ENCODE results near the gene FAM186B. TPM values are rescaled to one million over a fixed set of nuclear protein-coding genes. Genes with fewer than 3 reads are reported as not detected.
"Not testable (repeated sequence)": the region's sequence is repeated elsewhere in the genome, so short reads cannot be mapped to it uniquely, and the experiment has no call there.

The FAM186B gene
- total and polyA plus RNA-seq, 2 of the 13 experiments (the other 11 are each of a cell fraction or from before 2014, with no cell fraction given) = 0.07 to 0.20 TPM

DNA sequence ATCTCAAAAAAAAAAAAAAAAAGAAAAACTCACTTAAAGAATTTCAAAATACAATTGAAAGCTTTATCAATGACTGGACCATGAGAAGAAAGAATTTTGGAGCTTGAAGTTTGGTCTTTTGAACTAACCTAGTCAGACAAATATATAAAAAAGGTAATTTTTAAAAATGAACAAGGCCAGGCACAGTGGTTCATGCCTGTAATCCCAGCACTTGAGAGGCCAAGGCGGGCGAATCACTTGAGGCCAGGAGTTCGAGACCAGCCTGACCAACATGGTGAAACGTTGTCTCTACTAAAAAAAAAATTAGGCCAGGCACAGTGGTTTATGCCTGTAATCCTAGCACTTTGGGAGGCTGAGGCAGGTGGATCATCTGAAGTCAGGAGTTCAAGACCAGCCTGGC is 5.3 kb upstream of the FAM186B start:
- WGBS (ENCODE audit: low lambda C conversion rate) = 88% methylated on average over 4 of the region's 4 CpGs
- peak; percentile 92; the same call in 1 of the 2 replicates for TF ChIP-seq ZNF160 (CRISPR knock-in tag; IDR thresholded peaks at IDR 0.05)
- H3K79me2 ChIP-seq (ENCODE audit: insufficient read depth, low read length); H3K9me3 ChIP-seq (ENCODE audit: low read length); H3K27me3 ChIP-seq (ENCODE audit: control insufficient read depth in 1 of 2, insufficient read depth in 2 of 2, low read length in 2 of 2); H3K9ac ChIP-seq (ENCODE audit: insufficient read depth, low read depth, low read length); BruUV-seq (replicated peaks); H3K27ac ChIP-seq (ENCODE audit: extremely low read length, insufficient read depth, low read length); DNase-seq (ENCODE audit: low spot score); H3K4me3 ChIP-seq (replicated peaks in 1 of 3; ENCODE audit: insufficient read depth in 1 of 3, low read depth in 2 of 3, low read length in 3 of 3); H3K4me2 ChIP-seq (ENCODE audit: low read depth, low read length); H2AFZ ChIP-seq (ENCODE audit: low read length); intact Hi-C loops (cut with micrococcal nuclease; ENCODE audit: unreplicated experiment); H4K20me1 ChIP-seq (ENCODE audit: insufficient read depth, low read length); CTCF ChIA-PET (ENCODE audit: low intra/inter-chr PET ratio, low total read pairs); H3K36me3 ChIP-seq (replicated peaks in 1 of 2; ENCODE audit: control insufficient read depth in 1 of 2, insufficient read depth in 2 of 2, low read length in 2 of 2); FAIRE-seq; ATAC-seq; in situ Hi-C loops (cut with HindIII; ENCODE audit: extremely low pct_ligation_motif_present, low pct_unique_long_range_greater_than_20kb): not testable (repeated sequence)
- H3K4me1 ChIP-seq (ENCODE audit: insufficient read depth, low read length) = peaks cover 26% of the 10 kb centered on the region
- POLR2A ChIA-PET = interaction anchor here (0.7 kb wide), 2 partner anchors 130 to 288 kb away, joined by 3 to 4 read pairs; partner anchors contain the start of genes TMBIM6 and TROAP

DNA sequence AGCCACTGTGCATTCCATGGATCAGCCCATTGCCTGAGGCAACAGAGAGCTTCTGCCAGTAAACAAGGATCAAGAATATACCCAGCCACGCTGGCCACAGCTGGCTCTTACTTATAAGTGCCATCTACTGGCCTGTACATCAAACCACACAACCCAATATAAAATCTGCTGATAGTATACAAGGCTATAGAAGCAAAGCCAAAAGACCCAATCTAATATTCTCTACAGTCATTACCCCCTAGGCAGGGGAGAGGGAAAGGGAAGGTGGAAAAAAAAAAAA is 4.4 kb upstream of the FAM186B start:
- intact Hi-C loops (cut with micrococcal nuclease; ENCODE audit: unreplicated experiment) (no loop called here), in situ Hi-C loops (cut with HindIII; ENCODE audit: extremely low pct_ligation_motif_present, low pct_unique_long_range_greater_than_20kb) (no loop called here)
- Histone ChIP-seq H3K27me3 (ENCODE audit: control insufficient read depth in 1 of 2, insufficient read depth in 2 of 2, low read length in 2 of 2) (no peaks in the 10 kb centered on the region), H4K20me1 (ENCODE audit: insufficient read depth, low read length) (no peaks in the 10 kb centered on the region), H3K4me3 (replicated peaks in 1 of 3; ENCODE audit: insufficient read depth in 1 of 3, low read depth in 2 of 3, low read length in 3 of 3) (no peak overlapping the region), H3K27ac (ENCODE audit: extremely low read length, insufficient read depth, low read length) (no peak overlapping the region), H3K9me3 (ENCODE audit: low read length) (no peaks in the 10 kb centered on the region), H3K79me2 (ENCODE audit: insufficient read depth, low read length) (no peaks in the 10 kb centered on the region), H3K36me3 (replicated peaks in 1 of 2; ENCODE audit: control insufficient read depth in 1 of 2, insufficient read depth in 2 of 2, low read length in 2 of 2) (no peaks in the 10 kb centered on the region), H3K4me2 (ENCODE audit: low read depth, low read length) (no peak overlapping the region), H3K9ac (ENCODE audit: insufficient read depth, low read depth, low read length) (no peak overlapping the region), H2AFZ (ENCODE audit: low read length) (no peak overlapping the region), H3K4me1 (ENCODE audit: insufficient read depth, low read length) (peaks cover 31% of the 10 kb centered on the region)
- TF ChIP-seq RBM39 (IDR thresholded peaks at IDR 0.05; ENCODE audit: low read depth, low read length, poor library complexity, severe bottlenecking) (no peak), ZKSCAN5 (CRISPR knock-in tag; IDR thresholded peaks at IDR 0.05) (no peak), ARHGAP35 (CRISPR knock-in tag; IDR thresholded peaks at IDR 0.05; ENCODE audit: borderline replicate concordance) (no peak), ZNF816 (CRISPR knock-in tag; IDR thresholded peaks at IDR 0.05; ENCODE audit: borderline replicate concordance) (no peak), RARA (CRISPR knock-in tag; IDR thresholded peaks at IDR 0.05) (no peak), ZNF788 (CRISPR knock-in tag; IDR thresholded peaks at IDR 0.05; ENCODE audit: borderline replicate concordance) (no peak), ZNF501 (CRISPR knock-in tag; IDR thresholded peaks at IDR 0.05) (no peak), SMAD3 (CRISPR knock-in tag; IDR thresholded peaks at IDR 0.05) (no peak)
- FAIRE-seq (no peak), ATAC-seq (peak; percentile 64), DNase-seq (ENCODE audit: low spot score) (no peak)
- ChIA-PET POLR2A (interaction anchor here (0.9 kb wide), 1 partner anchor 22 kb away, joined by 3 read pairs; no protein-coding TSS in a partner anchor), CTCF (ENCODE audit: low intra/inter-chr PET ratio, low total read pairs) (no interaction called here)
- no TSS peak for BruUV-seq (replicated peaks)
- 30% methylated on average over 1 of the region's 1 CpG for WGBS (ENCODE audit: low lambda C conversion rate)
